HepG2 (cell line): ENCODE measurements around the gene PLIN1. TPM values are rescaled to one million over a fixed set of nuclear protein-coding genes. Genes with fewer than 3 reads are reported as not detected.

Source experiments
- ATAD3A ChIP-seq: sonication (generic); formaldehyde crosslinking; IDR thresholded peaks from 2 replicates; pipeline ENCODE4 v1.4.0; 2020; ENCODE audit warnings: missing genetic modification reagents
- CBX2 ChIP-seq, 2 experiments: fragments of 200-600 bp in 1 of 2; sonication (generic); formaldehyde crosslinking in 1 of 2; IDR thresholded peaks; 2 replicates each; pipeline versions ENCODE4 v1.7.0 to v1.8.1; 2018 to 2022; ENCODE audit warnings: low read depth in 2 of 2, low read length in 1 of 2, mild to moderate bottlenecking in 1 of 2, missing genetic modification reagents in 1 of 2
- FOXP1 ChIP-seq, 2 experiments: fragments of 450-650 bp in 1 of 2; IDR thresholded peaks; 2 replicates each; pipeline ENCODE4 v1.6.1; 2017 to 2018; ENCODE audit warnings: antibody characterized with exemption in 1 of 2
- GZF1 ChIP-seq: sonication (generic); formaldehyde crosslinking; IDR thresholded peaks from 2 replicates; pipeline ENCODE4 v1.5.1; 2020; ENCODE audit warnings: mild to moderate bottlenecking, missing genetic modification reagents
- MED1 ChIP-seq: sonication (generic); formaldehyde crosslinking; IDR thresholded peaks from 2 replicates; pipeline ENCODE4 v1.4.0; 2020; ENCODE audit warnings: missing genetic modification reagents
- MTA1 ChIP-seq: sonication (generic); formaldehyde crosslinking; IDR thresholded peaks from 2 replicates; pipeline ENCODE4 v1.4.0; 2020; ENCODE audit warnings: missing genetic modification reagents, mild to moderate bottlenecking, borderline replicate concordance
- NCOA1 ChIP-seq: sonication (generic); formaldehyde crosslinking; IDR thresholded peaks from 2 replicates; pipeline ENCODE4 v1.9.0; 2021; ENCODE audit warnings: missing genetic modification reagents
- NFKBIZ ChIP-seq: IDR thresholded peaks from 2 replicates; pipeline ENCODE4 v1.6.1; 2018; ENCODE audit warnings: missing genetic modification reagents, missing compliant biosample characterization
- PAX8 ChIP-seq: sonication (generic); formaldehyde crosslinking; IDR thresholded peaks from 2 replicates; pipeline ENCODE4 v1.8.0; 2022; ENCODE audit warnings: mild to moderate bottlenecking, missing genetic modification reagents, borderline replicate concordance
- RBFOX2 ChIP-seq: fragments of 200-400 bp; formaldehyde crosslinking; IDR thresholded peaks from 2 replicates; pipeline ENCODE4 v1.6.1; 2017; ENCODE audit warnings: low read depth, mild to moderate bottlenecking, low read length
- SIN3A ChIP-seq: IDR thresholded peaks from 2 replicates; pipeline ENCODE4 v1.6.1; 2011; ENCODE audit warnings: low read depth, mild to moderate bottlenecking, control low read depth, low read length, borderline replicate concordance
- SMYD3 ChIP-seq: sonication (generic); formaldehyde crosslinking; IDR thresholded peaks from 2 replicates; pipeline ENCODE4 v1.8.1; 2023; ENCODE audit warnings: mild to moderate bottlenecking, missing genetic modification reagents
- SRSF4 ChIP-seq: fragments of 200-400 bp; formaldehyde crosslinking; IDR thresholded peaks from one replicate; pipeline ENCODE4 v1.6.1; 2018; ENCODE audit warnings: mild to moderate bottlenecking, low read depth, low read length, moderate library complexity; ENCODE audit not compliant: poor library complexity, severe bottlenecking
- SUZ12 ChIP-seq: fragments of 150-350 bp; IDR thresholded peaks from 2 replicates; pipeline ENCODE4 v1.6.1; 2014; ENCODE audit warnings: low read depth, low read length
- ZNF883 ChIP-seq: sonication (generic); formaldehyde crosslinking; IDR thresholded peaks from 2 replicates; pipeline ENCODE4 v1.5.1; 2020; ENCODE audit warnings: mild to moderate bottlenecking, missing genetic modification reagents; ENCODE audit errors: not compliant biosample characterization
- ZSCAN25 ChIP-seq: sonication (generic); formaldehyde crosslinking; IDR thresholded peaks from 2 replicates; pipeline ENCODE4 v1.8.0; 2022; ENCODE audit warnings: mild to moderate bottlenecking, missing genetic modification reagents
- polyA plus RNA-seq, 8 experiments: library from polyadenylated mRNA; depleted of rRNA in 3 of 8; stranded (reverse) in 7 of 8; unstranded in 1 of 8; fragments of >200 nt; fragmentation: Illumina TruSeq in 4 of 8; extraction: Trizol in 4 of 8; gene quantifications; 2 replicates each; pipeline versions ENCODE4 v1.2.1 to v1.2.3, GENCODE V29; 2011 to 2016; ENCODE audit warnings: low read depth in 4 of 8, missing spikeins in 1 of 8, mixed read lengths in 1 of 8; ENCODE audit not compliant: insufficient read depth in 1 of 8
- total RNA-seq, 5 experiments: library from RNA; depleted of rRNA; stranded (reverse); fragments of >200 nt; fragmentation: Illumina TruSeq; extraction: Trizol; gene quantifications; 2 replicates each; pipeline ENCODE4 v1.2.3, GENCODE V29; 2016; ENCODE audit warnings: low read depth in 1 of 5
- TF ChIP-seq, protein P1 (sequence below): IDR thresholded peaks from 2 replicates; pipeline ENCODE4 v1.6.1; 2016; ENCODE audit warnings: missing genetic modification reagents, missing compliant biosample characterization
- TF ChIP-seq, protein P2 (sequence below): sonication (generic); formaldehyde crosslinking; IDR thresholded peaks from 2 replicates; pipeline ENCODE4 v1.5.0; 2020; ENCODE audit warnings: mild to moderate bottlenecking, missing genetic modification reagents, moderate library complexity
- TF ChIP-seq, protein P3 (sequence below): IDR thresholded peaks from 2 replicates; pipeline ENCODE4 v1.6.1; 2016; ENCODE audit warnings: low read depth, missing genetic modification reagents, missing compliant biosample characterization
- TF ChIP-seq, protein P4 (sequence below): sonication (generic); formaldehyde crosslinking; IDR thresholded peaks from 2 replicates; pipeline ENCODE4 v1.5.0; 2020; ENCODE audit warnings: mild to moderate bottlenecking, missing genetic modification reagents

Gene PLIN1
- total and polyA plus RNA-seq, 2 of the 13 experiments (the other 11 are each of a cell fraction or from before 2014, with no cell fraction given), result 0.74 to 1.2 TPM

DNA sequence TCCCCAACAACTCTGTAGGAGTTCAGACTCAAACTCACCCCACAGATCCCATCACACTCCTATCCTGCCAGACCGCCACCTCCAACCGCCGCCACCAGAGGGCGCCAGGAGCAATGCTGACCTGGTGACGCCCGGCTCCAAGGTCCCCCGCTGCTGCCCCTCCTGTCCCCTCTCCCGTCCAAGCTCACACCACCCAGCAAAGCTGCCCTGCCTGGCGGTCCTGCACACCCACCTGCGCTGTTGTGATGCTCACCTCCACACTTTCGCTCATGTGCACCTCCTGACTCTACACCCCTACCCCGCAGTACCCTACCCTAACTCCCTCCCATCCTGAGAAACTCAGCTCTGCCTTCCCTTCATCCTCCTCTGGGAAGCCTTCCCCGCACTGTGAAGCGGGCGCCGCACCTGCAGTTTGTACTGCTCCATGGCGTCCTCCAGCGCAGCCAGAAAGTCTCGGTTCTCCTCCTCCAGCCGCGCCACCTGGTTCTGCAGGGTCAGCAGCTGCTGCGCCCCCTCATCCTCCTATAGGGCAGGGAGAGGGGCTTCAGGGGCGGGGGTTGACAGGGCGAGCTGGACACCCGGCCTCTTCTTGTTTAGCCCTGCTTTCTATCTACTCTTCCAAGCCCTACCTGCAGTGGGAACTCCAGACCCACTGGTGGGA is 31.8 kb downstream of the PLIN1 start (continued):
- no peak for TF ChIP-seq SRSF4
- peak; percentile 88 for TF ChIP-seq ZSCAN25 (CRISPR knock-in tag)
- TF ChIP-seq, protein P1, sequence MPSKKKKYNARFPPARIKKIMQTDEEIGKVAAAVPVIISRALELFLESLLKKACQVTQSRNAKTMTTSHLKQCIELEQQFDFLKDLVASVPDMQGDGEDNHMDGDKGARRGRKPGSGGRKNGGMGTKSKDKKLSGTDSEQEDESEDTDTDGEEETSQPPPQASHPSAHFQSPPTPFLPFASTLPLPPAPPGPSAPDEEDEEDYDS, result no peak
- no peak for TF ChIP-seq ATAD3A (CRISPR knock-in tag)
- TF ChIP-seq, protein P2, sequence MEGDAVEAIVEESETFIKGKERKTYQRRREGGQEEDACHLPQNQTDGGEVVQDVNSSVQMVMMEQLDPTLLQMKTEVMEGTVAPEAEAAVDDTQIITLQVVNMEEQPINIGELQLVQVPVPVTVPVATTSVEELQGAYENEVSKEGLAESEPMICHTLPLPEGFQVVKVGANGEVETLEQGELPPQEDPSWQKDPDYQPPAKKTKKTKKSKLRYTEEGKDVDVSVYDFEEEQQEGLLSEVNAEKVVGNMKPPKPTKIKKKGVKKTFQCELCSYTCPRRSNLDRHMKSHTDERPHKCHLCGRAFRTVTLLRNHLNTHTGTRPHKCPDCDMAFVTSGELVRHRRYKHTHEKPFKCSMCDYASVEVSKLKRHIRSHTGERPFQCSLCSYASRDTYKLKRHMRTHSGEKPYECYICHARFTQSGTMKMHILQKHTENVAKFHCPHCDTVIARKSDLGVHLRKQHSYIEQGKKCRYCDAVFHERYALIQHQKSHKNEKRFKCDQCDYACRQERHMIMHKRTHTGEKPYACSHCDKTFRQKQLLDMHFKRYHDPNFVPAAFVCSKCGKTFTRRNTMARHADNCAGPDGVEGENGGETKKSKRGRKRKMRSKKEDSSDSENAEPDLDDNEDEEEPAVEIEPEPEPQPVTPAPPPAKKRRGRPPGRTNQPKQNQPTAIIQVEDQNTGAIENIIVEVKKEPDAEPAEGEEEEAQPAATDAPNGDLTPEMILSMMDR (CRISPR knock-in tag), result peak; percentile 94
- TF ChIP-seq NCOA1 (CRISPR knock-in tag), result no peak
- TF ChIP-seq SIN3A, result no peak
- TF ChIP-seq SUZ12, result no peak
- TF ChIP-seq CBX2 (IDR thresholded peaks at IDR 0.05; ENCODE audit: low read depth, low read length), result no peak
- no peak for TF ChIP-seq CBX2 (CRISPR knock-in tag; IDR thresholded peaks at IDR 0.05; ENCODE audit: low read depth)
- no peak for TF ChIP-seq SMYD3 (CRISPR knock-in tag)
- TF ChIP-seq PAX8 (CRISPR knock-in tag), result no peak
- TF ChIP-seq GZF1 (CRISPR knock-in tag), result no peak
- TF ChIP-seq, protein P3, sequence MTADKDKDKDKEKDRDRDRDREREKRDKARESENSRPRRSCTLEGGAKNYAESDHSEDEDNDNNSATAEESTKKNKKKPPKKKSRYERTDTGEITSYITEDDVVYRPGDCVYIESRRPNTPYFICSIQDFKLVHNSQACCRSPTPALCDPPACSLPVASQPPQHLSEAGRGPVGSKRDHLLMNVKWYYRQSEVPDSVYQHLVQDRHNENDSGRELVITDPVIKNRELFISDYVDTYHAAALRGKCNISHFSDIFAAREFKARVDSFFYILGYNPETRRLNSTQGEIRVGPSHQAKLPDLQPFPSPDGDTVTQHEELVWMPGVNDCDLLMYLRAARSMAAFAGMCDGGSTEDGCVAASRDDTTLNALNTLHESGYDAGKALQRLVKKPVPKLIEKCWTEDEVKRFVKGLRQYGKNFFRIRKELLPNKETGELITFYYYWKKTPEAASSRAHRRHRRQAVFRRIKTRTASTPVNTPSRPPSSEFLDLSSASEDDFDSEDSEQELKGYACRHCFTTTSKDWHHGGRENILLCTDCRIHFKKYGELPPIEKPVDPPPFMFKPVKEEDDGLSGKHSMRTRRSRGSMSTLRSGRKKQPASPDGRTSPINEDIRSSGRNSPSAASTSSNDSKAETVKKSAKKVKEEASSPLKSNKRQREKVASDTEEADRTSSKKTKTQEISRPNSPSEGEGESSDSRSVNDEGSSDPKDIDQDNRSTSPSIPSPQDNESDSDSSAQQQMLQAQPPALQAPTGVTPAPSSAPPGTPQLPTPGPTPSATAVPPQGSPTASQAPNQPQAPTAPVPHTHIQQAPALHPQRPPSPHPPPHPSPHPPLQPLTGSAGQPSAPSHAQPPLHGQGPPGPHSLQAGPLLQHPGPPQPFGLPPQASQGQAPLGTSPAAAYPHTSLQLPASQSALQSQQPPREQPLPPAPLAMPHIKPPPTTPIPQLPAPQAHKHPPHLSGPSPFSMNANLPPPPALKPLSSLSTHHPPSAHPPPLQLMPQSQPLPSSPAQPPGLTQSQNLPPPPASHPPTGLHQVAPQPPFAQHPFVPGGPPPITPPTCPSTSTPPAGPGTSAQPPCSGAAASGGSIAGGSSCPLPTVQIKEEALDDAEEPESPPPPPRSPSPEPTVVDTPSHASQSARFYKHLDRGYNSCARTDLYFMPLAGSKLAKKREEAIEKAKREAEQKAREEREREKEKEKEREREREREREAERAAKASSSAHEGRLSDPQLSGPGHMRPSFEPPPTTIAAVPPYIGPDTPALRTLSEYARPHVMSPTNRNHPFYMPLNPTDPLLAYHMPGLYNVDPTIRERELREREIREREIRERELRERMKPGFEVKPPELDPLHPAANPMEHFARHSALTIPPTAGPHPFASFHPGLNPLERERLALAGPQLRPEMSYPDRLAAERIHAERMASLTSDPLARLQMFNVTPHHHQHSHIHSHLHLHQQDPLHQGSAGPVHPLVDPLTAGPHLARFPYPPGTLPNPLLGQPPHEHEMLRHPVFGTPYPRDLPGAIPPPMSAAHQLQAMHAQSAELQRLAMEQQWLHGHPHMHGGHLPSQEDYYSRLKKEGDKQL (CRISPR knock-in tag), result no peak
- no peak for TF ChIP-seq MED1 (CRISPR knock-in tag)
- no peak for TF ChIP-seq FOXP1 (IDR thresholded peaks at IDR 0.05)
- TF ChIP-seq FOXP1 (CRISPR knock-in tag; IDR thresholded peaks at IDR 0.05), result no peak
- TF ChIP-seq NFKBIZ, result no peak
- TF ChIP-seq MTA1 (CRISPR knock-in tag), result peak; percentile 45; the same call in 1 of the 2 replicates
- TF ChIP-seq ZNF883, result no peak
- TF ChIP-seq RBFOX2, result no peak
- TF ChIP-seq, protein P4, sequence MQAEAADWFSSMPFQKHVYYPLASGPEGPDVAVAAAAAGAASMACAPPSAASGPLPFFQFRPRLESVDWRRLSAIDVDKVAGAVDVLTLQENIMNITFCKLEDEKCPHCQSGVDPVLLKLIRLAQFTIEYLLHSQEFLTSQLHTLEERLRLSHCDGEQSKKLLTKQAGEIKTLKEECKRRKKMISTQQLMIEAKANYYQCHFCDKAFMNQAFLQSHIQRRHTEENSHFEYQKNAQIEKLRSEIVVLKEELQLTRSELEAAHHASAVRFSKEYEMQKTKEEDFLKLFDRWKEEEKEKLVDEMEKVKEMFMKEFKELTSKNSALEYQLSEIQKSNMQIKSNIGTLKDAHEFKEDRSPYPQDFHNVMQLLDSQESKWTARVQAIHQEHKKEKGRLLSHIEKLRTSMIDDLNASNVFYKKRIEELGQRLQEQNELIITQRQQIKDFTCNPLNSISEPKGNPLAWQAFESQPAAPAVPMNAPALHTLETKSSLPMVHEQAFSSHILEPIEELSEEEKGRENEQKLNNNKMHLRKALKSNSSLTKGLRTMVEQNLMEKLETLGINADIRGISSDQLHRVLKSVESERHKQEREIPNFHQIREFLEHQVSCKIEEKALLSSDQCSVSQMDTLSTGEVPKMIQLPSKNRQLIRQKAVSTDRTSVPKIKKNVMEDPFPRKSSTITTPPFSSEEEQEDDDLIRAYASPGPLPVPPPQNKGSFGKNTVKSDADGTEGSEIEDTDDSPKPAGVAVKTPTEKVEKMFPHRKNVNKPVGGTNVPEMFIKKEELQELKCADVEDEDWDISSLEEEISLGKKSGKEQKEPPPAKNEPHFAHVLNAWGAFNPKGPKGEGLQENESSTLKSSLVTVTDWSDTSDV, result 0 out of 2 replicates have a peak, but pooled peaks have one; percentile 34
